Calu3 (cell line): Measurements from ENCODE around the gene UBAP1L. TPM values are rescaled to one million over a fixed set of nuclear protein-coding genes. Genes with fewer than 3 reads are reported as not detected.

ENCODE experiments used
- BruUV-seq: library from RNA; stranded (reverse); fragments of 400-500 nt; replicated peaks from 2 replicates; lab custom pipeline; 2021; lab: Mats Ljungman, UMichigan
- CTCF ChIA-PET: fragments of 300-600 bp; sonication (Branson Sonifier 250); formaldehyde crosslinking; loops from one replicate; lab custom pipeline; 2022; ENCODE audit warnings: antibody characterized with exemption; lab: Charles Lee
- DNase-seq: peaks from one replicate; pipeline ENCODE4 v3.0.0; 2022
- H3K27ac Mint-ChIP-seq: one replicate; pipeline ENCODE4 v1.8.0; 2022; ENCODE audit warnings: mixed read lengths; ENCODE audit not compliant: unreplicated experiment
- H3K27me3 Mint-ChIP-seq: one replicate; pipeline ENCODE4 v1.8.0; 2022; ENCODE audit warnings: mixed read lengths; ENCODE audit not compliant: unreplicated experiment
- H3K36me3 Mint-ChIP-seq: one replicate; pipeline ENCODE4 v1.8.0; 2022; ENCODE audit warnings: mild to moderate bottlenecking, moderate library complexity, mixed read lengths; ENCODE audit not compliant: insufficient read depth, unreplicated experiment
- H3K4me1 Mint-ChIP-seq: one replicate; pipeline ENCODE4 v1.8.0; 2022; ENCODE audit warnings: mild to moderate bottlenecking, low read depth, mixed read lengths; ENCODE audit not compliant: unreplicated experiment
- H3K4me3 Mint-ChIP-seq: one replicate; pipeline ENCODE4 v1.8.0; 2022; ENCODE audit warnings: mild to moderate bottlenecking, low read depth, moderate library complexity, mixed read lengths; ENCODE audit not compliant: unreplicated experiment
- H3K9me3 Mint-ChIP-seq: one replicate; pipeline ENCODE4 v1.8.0; 2022; ENCODE audit warnings: low read depth, mixed read lengths; ENCODE audit not compliant: unreplicated experiment
- CTCF ChIP-seq: fragments of 200-600 bp; IDR thresholded peaks from one replicate; pipeline ENCODE4 v1.8.0; 2022; ENCODE audit warnings: antibody characterized with exemption; ENCODE audit not compliant: unreplicated experiment
- intact Hi-C: fragments of 100-400 bp; cut with micrococcal nuclease; formaldehyde crosslinking; loops from one replicate; pipeline ENCODE4 v1.10.0; 2022; ENCODE audit not compliant: unreplicated experiment
- total RNA-seq: library from RNA; stranded (reverse); gene quantifications from 2 replicates; pipeline ENCODE4 v1.2.3, GENCODE V29; 2022

UBAP1L gene
- total RNA-seq, 1 experiment from 2014 or later: 5.2 TPM

GRCh38 chr15:65072027-65072426 lies 43.0 kb downstream of the UBAP1L start:
- Mint-ChIP-seq H3K4me3 (no peak overlapping the region), H3K9me3 (no peaks in the 10 kb centered on the region), H3K4me1 (peaks cover 7% of the 10 kb centered on the region), H3K36me3 (peaks cover 4% of the 10 kb centered on the region), H3K27ac (no peak overlapping the region), H3K27me3 (peaks cover 19% of the 10 kb centered on the region)
- CTCF ChIA-PET: no interaction called here
- intact Hi-C loops: no loop called here
- no TSS peak for BruUV-seq
- TF ChIP-seq CTCF: no peak
- DNase-seq: no peak

GRCh38 chr15:65071381-65071811 lies 43.6 kb downstream of the UBAP1L start:
- Mint-ChIP-seq H3K4me3 (no peak overlapping the region), H3K27ac (no peak overlapping the region), H3K4me1 (peaks cover 9% of the 10 kb centered on the region), H3K9me3 (no peaks in the 10 kb centered on the region), H3K27me3 (peaks cover 25% of the 10 kb centered on the region), H3K36me3 (peaks cover 5% of the 10 kb centered on the region)
- CTCF ChIA-PET: no interaction called here
- no peak for DNase-seq
- no peak for TF ChIP-seq CTCF
- BruUV-seq: no TSS peak
- intact Hi-C loops: no loop called here

GRCh38 chr15:65069779-65070546 lies 45.0 kb downstream of the UBAP1L start:
- H3K27ac Mint-ChIP-seq: no peak overlapping the region
- H3K4me1 Mint-ChIP-seq: peaks cover 9% of the 10 kb centered on the region
- no peak overlapping the region for H3K4me3 Mint-ChIP-seq
- H3K36me3 Mint-ChIP-seq: peaks cover 5% of the 10 kb centered on the region
- CTCF ChIA-PET: interaction anchor here (0.7 to 1.1 kb wide), 3 partner anchors 9 to 32 kb away, joined by 3 read pairs; no protein-coding TSS in a partner anchor
- no TSS peak for BruUV-seq
- DNase-seq: no peak
- H3K27me3 Mint-ChIP-seq: peaks cover 40% of the 10 kb centered on the region
- H3K9me3 Mint-ChIP-seq: no peaks in the 10 kb centered on the region
- intact Hi-C loops: no loop called here
- TF ChIP-seq CTCF: no peak

GRCh38 chr15:65069179-65069578 lies 45.8 kb downstream of the UBAP1L start:
- intact Hi-C loops: no loop called here
- DNase-seq: no peak
- peaks cover 5% of the 10 kb centered on the region for H3K36me3 Mint-ChIP-seq
- no peak for TF ChIP-seq CTCF
- peaks cover 9% of the 10 kb centered on the region for H3K4me1 Mint-ChIP-seq
- BruUV-seq: no TSS peak
- H3K27ac Mint-ChIP-seq: no peak overlapping the region
- no peak overlapping the region for H3K4me3 Mint-ChIP-seq
- H3K9me3 Mint-ChIP-seq: no peaks in the 10 kb centered on the region
- H3K27me3 Mint-ChIP-seq: peaks cover 41% of the 10 kb centered on the region
- CTCF ChIA-PET: interaction anchor here (0.7 to 1.1 kb wide), 3 partner anchors 9 to 32 kb away, joined by 3 read pairs; no protein-coding TSS in a partner anchor
